ENCODE data around the gene TMTC3.

GRCh38 chr12:88202500-88202899 is 60.4 kb downstream of the TMTC3 start:
- TF ChIP-seq CTCF (IDR thresholded peaks at IDR 0.05): no peak
- no peak for TF ChIP-seq EP300 (IDR thresholded peaks at IDR 0.05)
